Measurements from ENCODE around the gene C2CD4B. TPM values are rescaled to one million over a fixed set of nuclear protein-coding genes. Genes with fewer than 3 reads are reported as not detected.

C2CD4B gene
- total RNA-seq, 2 experiments from 2014 or later, result 0.38 to 0.43 TPM

DNA sequence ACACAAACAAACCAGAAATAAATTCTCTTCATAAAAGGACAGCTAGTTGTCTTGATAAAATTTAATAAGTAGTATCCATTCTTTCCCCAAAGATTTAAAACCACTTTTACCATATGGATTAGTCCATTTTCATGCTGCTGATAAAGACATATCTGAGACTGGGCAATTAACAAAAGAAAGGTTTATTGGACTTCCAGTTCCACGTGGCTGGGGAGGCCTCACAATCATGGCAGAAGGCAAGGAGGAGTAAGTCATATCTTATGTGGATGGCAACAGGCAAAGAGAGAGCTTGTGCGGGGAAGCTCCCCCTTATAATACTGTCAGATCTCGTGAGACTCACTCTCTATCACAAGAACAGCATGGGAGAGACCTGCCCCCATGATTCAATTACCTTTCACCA is 38.7 kb downstream of the C2CD4B start:
- Mint-ChIP-seq H3K4me1 (ENCODE audit: low read depth) (peaks cover 43% of the 10 kb centered on the region), H3K27me3 (peaks cover 3% of the 10 kb centered on the region), H3K4me3 (no peak overlapping the region), H3K27ac (no peak overlapping the region), H3K36me3 (ENCODE audit: low read depth) (no peaks in the 10 kb centered on the region), H3K9me3 (peaks cover 2% of the 10 kb centered on the region)
- intact Hi-C loops (cut with micrococcal nuclease), result no loop called here
- ChIA-PET POLR2A (no interaction called here), CTCF (interaction anchor here (0.7 to 1.2 kb wide), 5 partner anchors 24 to 127 kb away, joined by 3 to 4 read pairs (median 3); partner anchors contain the start of gene VPS13C)
- no peak for ATAC-seq
- TF ChIP-seq, protein P1, sequence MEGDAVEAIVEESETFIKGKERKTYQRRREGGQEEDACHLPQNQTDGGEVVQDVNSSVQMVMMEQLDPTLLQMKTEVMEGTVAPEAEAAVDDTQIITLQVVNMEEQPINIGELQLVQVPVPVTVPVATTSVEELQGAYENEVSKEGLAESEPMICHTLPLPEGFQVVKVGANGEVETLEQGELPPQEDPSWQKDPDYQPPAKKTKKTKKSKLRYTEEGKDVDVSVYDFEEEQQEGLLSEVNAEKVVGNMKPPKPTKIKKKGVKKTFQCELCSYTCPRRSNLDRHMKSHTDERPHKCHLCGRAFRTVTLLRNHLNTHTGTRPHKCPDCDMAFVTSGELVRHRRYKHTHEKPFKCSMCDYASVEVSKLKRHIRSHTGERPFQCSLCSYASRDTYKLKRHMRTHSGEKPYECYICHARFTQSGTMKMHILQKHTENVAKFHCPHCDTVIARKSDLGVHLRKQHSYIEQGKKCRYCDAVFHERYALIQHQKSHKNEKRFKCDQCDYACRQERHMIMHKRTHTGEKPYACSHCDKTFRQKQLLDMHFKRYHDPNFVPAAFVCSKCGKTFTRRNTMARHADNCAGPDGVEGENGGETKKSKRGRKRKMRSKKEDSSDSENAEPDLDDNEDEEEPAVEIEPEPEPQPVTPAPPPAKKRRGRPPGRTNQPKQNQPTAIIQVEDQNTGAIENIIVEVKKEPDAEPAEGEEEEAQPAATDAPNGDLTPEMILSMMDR (IDR thresholded peaks at IDR 0.05), result no peak
- no peak for DNase-seq

DNA sequence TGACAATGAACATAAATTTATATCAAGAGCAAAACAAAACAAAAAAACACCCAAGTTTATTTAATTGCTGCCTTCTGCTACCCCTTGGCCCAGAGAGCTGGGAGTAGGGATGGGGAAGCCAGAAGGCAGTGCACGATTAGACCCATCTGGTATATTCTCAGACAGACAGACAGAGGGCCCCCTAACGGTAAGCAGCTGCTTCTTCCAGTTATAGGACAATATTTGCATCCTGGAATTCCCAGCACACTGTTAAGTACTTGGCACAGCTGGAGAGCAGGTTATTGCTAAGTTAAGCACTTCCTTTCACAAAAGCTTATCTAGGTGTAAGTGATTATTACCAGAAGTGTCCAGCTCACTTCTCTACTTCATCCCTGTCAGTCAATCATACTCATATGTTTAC is 39.3 kb downstream of the C2CD4B start:
- Mint-ChIP-seq H3K4me3 (no peak overlapping the region), H3K27me3 (peaks cover 3% of the 10 kb centered on the region), H3K27ac (no peak overlapping the region), H3K36me3 (ENCODE audit: low read depth) (no peaks in the 10 kb centered on the region), H3K9me3 (peaks cover 2% of the 10 kb centered on the region), H3K4me1 (ENCODE audit: low read depth) (peaks cover 48% of the 10 kb centered on the region)
- DNase-seq (no peak), ATAC-seq (no peak)
- TF ChIP-seq, protein P1 (IDR thresholded peaks at IDR 0.05), result no peak
- POLR2A ChIA-PET, result no interaction called here
- intact Hi-C loops (cut with micrococcal nuclease), result no loop called here
- CTCF ChIA-PET, result interaction anchor here (0.7 to 1.2 kb wide), 9 partner anchors 15 to 151 kb away, joined by 3 to 4 read pairs (median 3); partner anchors contain the start of genes C2CD4B and VPS13C

DNA sequence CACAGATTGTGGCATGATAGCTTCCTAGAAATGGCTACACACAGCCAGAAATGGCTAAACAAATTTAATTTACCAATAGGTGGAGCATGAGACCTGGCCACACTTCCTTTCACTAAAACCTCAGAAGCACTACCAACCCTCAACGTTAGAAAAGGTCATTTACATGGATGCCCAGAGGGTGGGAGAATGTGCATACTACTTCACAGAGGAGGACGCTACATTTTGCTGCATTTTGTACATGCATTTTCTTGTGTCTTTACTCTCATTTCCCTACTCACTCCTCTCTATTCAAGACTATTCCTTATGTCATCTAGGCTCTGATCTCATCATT is 40.1 kb downstream of the C2CD4B start:
- Mint-ChIP-seq H3K4me1 (ENCODE audit: low read depth) (peaks cover 55% of the 10 kb centered on the region), H3K27me3 (peaks cover 2% of the 10 kb centered on the region), H3K9me3 (peaks cover 2% of the 10 kb centered on the region), H3K4me3 (no peak overlapping the region), H3K27ac (peak overlapping the region; percentile 68), H3K36me3 (ENCODE audit: low read depth) (no peaks in the 10 kb centered on the region)
- ChIA-PET CTCF (interaction anchor here (0.7 to 1.5 kb wide), 5 partner anchors 15 to 151 kb away, joined by 3 to 4 read pairs (median 3); partner anchors contain the start of gene C2CD4A), POLR2A (no interaction called here)
- TF ChIP-seq, protein P1 (IDR thresholded peaks at IDR 0.05), result no peak
- ATAC-seq, result peak; percentile 48
- intact Hi-C loops (cut with micrococcal nuclease), result no loop called here
- DNase-seq, result no peak

DNA sequence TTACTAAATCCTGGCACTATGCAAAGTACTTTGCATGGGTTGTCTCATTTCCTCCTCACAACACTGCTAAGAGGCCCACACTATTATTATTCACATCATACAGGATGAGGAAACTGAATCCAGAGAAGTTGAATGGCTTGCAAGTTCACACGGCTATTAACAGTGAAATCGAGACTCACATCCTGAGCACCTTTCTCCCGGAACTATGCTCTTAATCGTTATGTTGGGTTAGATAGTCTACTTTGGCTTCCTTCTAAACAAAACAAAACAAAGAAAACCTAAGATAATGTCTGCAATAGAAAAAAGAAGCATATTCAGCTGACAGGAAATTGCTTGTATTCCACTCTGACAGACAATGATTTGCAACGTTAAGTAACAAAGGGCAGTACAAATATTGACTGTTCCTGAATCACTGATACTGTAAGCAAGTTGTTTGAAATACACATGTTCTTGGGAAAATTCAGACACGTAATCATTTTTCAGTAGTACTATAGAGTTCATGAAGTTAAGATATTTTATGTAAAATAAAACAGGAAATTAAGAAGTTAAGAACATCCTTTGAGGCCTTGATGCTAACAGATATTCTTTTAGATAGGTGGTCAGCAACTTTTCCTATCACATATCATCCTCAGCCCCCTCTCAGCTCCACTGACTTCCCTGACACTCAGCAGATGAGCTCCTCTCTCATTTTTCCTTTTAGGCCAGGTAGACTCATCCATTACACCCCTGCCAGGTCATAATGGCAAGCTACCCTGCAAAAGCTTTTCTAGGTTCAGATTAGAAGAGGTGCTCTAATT is 40.7 kb downstream of the C2CD4B start:
- POLR2A ChIA-PET, result no interaction called here
- peaks cover 2% of the 10 kb centered on the region for H3K9me3 Mint-ChIP-seq

DNA sequence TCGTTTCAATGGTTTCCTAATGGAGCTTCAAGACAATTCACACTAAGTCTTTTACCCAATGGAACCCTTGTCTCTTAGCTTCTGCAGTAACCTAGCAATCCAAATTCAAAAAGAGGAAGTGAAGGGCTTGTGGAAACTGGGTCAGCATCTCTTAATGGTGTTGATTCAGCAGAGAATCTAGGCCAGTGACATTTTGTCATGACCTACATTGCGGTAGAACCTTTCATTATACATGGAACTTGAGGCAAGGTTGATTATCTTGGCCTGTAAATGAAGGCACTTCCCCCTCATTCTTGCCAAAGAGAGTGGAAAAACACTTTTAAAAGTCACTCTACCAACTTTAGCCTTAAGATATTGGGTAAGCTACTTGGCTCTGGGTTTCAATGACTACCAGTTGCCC is 42.8 kb downstream of the C2CD4B start:
- Mint-ChIP-seq H3K27ac (peak overlapping the region; percentile 71), H3K27me3 (no peaks in the 10 kb centered on the region), H3K9me3 (peaks cover 2% of the 10 kb centered on the region), H3K4me3 (no peak overlapping the region), H3K4me1 (ENCODE audit: low read depth) (peaks cover 58% of the 10 kb centered on the region), H3K36me3 (ENCODE audit: low read depth) (no peaks in the 10 kb centered on the region)
- ATAC-seq, result no peak
- ChIA-PET CTCF (no interaction called here), POLR2A (no interaction called here)
- TF ChIP-seq, protein P1 (IDR thresholded peaks at IDR 0.05), result no peak
- no peak for DNase-seq
- intact Hi-C loops (cut with micrococcal nuclease), result no loop called here

More for the DNA sequence above, 40.7 kb downstream of the C2CD4B start:
- Mint-ChIP-seq H3K27ac (peak overlapping the region; percentile 68), H3K4me1 (ENCODE audit: low read depth) (peaks cover 60% of the 10 kb centered on the region), H3K36me3 (ENCODE audit: low read depth) (no peaks in the 10 kb centered on the region), H3K27me3 (no peaks in the 10 kb centered on the region), H3K4me3 (no peak overlapping the region)
- CTCF ChIA-PET, result interaction anchor here (0.7 to 1.5 kb wide), 4 partner anchors 14 to 150 kb away, joined by 3 to 4 read pairs (median 3); partner anchors contain the start of gene C2CD4A
- ATAC-seq (peak; percentile 11), DNase-seq (no peak)
- intact Hi-C loops (cut with micrococcal nuclease), result no loop called here
- TF ChIP-seq, protein P1 (IDR thresholded peaks at IDR 0.05), result no peak
